ENCODE results near the gene MDFI.

DNA sequence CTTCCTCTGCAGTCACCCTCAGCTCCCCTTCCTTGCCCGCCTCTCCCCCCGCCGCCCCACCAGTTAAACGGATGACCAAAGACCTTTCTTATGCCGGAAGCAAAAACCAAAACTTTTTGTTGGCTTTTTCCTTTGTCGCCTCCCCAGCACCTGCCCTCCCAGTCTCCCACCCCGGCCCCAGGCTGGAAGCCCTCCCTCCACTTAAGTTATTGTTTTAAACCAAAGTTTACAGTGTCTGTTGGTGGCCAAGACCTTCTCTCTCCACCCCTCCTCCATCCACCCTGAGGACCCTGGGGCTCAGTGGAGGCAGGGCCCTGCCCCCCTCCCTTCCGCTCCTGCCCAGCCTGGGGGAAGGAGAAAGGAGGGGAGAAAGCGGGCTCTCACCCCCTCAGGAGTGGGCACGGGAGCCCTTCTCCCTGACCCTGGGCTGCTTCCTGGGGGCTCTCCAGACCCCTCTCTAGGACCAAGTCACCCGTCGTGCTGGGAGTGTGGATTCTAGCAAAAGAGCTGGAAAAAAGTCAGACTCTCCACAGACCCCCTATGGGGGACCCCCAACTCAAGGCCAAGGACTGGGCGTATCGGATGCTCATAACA lies 38.3 kb upstream of the MDFI start:
- TF ChIP-seq, protein P1, sequence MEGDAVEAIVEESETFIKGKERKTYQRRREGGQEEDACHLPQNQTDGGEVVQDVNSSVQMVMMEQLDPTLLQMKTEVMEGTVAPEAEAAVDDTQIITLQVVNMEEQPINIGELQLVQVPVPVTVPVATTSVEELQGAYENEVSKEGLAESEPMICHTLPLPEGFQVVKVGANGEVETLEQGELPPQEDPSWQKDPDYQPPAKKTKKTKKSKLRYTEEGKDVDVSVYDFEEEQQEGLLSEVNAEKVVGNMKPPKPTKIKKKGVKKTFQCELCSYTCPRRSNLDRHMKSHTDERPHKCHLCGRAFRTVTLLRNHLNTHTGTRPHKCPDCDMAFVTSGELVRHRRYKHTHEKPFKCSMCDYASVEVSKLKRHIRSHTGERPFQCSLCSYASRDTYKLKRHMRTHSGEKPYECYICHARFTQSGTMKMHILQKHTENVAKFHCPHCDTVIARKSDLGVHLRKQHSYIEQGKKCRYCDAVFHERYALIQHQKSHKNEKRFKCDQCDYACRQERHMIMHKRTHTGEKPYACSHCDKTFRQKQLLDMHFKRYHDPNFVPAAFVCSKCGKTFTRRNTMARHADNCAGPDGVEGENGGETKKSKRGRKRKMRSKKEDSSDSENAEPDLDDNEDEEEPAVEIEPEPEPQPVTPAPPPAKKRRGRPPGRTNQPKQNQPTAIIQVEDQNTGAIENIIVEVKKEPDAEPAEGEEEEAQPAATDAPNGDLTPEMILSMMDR (IDR thresholded peaks at IDR 0.05), result no peak
- TF ChIP-seq POLR2A (IDR thresholded peaks at IDR 0.05), result no peak
